ENCODE data around the gene TENT5C.

Gene TENT5C

DNA sequence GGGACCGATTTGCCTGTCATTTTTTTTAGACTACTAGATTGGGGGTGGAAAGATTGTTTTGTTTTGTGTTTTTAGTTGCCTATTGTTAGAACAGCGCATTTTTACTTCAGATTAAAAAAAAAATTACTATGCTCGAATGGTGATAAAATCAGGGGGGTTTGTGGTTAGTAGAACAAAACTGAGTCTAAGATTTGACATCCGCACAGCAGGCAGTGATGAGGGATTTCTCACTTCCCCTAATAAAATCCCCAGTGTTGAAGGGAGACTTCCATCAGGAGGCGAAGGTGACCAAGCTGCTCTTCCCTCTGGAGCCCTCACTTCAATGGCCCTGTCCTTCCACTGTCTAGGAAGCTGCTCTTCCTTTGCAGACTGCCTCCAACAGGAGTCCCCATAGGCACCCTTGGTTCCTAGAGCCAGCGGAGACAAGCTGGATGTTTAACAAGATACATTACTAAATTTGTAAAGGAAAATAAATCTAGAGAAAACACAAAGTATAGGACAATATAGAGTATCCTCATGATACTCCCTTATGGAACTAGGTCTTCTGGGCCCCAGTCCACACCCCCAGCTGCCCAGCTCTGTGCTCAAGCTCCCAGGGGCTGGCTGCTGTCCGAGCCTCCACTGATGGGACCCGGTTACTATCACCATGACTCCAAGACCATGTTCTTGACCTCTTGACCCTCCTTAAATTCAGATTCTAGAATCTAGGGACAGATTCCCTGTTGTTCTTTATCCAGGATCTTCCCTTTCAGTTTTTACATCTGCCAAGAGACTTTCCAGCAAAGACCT lies 31.0 kb downstream of the TENT5C start:
- no peak for DNase-seq

DNA sequence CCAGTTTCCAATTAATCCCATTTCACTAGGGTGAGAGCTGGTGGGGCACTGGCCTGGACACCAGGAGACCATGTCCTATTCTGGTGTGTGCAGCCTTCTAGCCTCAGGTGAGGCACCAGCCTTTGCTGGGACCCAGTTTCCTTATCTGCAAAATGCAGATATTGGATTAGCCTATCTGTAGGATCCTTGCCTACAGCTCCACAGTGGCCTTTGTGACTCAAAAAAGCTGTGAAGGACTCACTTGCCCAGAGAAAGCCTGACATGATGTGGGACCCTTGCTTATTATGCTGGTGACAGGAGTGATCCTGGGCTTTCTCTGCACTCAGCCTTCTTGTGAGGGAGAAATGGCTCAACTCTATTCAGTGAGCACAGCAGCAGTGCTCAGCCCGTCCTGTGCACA lies 32.3 kb downstream of the TENT5C start:
- DNase-seq, result no peak

DNA sequence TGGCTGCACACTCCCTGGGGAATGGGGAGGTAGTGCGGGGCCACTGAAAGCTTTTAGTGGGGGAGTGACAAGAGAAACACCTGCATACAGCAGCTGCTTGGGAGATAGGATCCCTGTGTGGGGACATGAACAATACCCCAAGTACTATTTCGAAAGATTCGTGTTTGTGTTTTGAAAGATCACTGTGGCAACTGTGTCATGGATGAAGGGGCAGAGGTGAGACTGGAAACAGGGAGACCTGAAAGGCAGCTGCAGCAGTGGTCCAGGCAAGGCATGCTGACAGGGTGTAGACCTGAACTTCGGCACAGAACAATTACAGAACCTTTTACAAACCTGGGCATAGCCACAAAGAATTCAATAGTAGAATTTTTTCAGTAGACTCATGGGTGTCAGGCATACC lies 32.9 kb downstream of the TENT5C start:
- DNase-seq, result no peak

DNA sequence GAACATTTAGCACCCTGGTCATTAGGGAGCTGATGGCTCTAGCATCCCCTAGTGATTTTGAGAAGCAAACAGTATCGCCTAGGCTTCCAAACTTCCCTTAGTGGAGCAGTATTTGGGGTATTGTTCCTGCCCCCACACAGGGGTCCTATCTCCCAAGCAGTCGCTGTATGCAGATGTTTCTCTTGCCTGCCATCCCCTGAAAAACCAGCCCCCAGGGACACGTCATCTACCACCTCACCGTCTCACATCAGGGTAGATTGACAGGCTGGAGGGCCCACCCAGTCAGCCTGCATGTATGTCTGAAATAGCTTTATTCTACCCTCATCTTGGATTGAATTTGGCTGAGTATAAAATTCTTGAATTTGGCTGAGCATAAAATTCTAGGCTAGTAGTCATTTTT lies 33.9 kb downstream of the TENT5C start:
- DNase-seq, result no peak

DNA sequence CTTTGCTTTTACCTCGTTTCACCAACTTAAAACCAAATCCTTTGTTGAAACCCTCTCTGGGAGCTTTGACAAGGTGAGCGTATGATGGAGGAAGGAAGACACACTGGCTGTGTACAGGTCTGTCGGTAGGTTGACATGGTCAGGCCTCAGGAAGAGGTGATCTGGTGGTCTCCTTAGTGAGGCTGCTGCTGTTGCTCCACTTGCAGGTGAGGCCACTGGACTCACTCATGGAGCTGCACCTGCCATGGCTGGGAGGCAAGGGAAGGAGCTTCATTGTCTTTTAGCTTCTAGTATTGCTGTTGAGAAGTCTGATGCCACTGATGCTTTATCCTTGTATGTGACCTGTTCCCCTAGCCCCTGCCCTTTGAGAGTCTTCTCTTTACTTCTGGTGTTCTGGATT lies 35.7 kb downstream of the TENT5C start:
- DNase-seq, result no peak

DNA sequence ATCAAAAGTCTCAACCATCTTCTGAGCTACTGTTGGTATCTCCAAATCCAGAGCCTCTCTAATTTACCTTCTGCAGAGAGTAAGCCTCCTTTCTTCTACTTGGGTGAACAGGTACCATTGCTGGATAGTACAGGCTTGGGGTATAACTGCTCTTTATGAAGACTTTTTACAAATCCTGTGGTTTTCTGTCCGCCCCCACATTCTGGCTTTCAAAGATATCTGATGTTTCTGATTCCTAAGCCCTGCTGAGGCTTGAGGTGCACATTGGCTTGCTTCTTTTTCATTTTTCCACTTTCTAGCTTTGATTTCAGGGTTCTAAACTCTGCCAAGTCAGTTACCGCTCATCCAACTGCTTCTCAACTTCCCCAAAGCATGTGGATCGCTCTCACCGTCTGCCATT lies 37.1 kb downstream of the TENT5C start:
- no peak for DNase-seq

DNA sequence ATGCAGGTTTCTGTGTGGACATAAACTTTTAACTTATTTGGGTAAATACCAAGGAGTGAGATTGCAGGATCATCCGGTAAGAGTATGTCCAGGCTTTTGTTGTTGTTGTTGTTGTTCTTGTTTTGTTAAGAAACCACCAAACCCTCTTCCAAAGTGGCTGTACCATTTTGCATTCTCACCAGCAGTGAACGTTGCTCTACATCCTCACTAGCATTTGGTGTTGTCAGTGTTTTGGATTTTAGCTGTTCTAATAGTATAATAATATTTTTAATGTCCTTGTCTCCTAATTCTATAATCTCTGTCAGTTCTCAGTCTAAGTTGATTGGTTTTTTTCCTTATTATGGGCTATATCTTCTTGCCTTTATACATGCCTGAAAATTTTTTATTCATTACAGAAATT lies 37.8 kb downstream of the TENT5C start:
- DNase-seq, result no peak

DNA sequence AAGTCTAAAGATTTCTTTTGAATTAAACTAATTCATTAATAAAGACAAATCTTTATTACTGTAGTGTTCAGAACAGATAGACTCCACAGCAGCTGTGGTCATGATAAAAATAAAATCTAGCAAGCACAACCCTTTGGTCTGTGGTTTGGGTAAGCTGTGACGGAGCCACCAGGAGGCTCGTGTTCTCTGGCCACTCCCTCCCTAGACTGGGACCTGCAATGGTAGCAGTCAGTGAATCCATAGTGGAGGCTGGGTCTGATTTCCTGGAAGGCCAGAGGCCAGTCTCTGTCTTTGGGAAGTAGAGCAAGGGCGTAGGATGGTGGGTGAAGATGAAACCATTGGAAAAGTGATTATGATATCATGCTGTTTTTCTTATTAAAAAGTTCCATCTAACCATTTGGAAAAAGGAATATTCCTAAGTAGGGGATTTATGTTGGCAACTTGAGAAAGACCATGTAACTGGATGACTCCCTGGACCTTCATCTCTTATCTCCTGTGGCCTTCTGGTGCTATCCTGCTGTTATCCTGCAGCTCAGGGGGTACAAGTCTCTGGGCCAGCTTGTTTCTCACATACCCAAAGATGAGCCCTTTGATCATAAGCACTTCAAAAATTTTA lies 39.0 kb downstream of the TENT5C start:
- DNase-seq, result no peak

DNA sequence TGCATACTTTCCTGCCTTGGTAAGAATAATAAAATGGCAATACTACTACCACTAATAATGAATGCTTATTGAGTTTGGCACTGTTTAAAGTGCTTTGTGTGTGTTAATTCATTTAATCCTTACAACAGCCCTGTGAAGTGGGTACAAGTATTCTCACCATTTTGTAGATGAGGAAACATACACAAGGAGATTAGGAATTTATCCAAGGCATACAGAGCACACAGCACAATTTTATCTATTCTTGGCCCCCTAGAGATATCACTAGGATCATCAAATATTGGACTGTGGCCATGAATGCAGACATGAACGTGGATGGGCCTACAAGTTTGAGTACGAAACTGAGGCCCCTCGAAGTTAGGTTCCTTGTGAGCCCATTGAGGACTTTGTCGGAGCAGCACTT lies 39.5 kb downstream of the TENT5C start:
- no peak for DNase-seq

DNA sequence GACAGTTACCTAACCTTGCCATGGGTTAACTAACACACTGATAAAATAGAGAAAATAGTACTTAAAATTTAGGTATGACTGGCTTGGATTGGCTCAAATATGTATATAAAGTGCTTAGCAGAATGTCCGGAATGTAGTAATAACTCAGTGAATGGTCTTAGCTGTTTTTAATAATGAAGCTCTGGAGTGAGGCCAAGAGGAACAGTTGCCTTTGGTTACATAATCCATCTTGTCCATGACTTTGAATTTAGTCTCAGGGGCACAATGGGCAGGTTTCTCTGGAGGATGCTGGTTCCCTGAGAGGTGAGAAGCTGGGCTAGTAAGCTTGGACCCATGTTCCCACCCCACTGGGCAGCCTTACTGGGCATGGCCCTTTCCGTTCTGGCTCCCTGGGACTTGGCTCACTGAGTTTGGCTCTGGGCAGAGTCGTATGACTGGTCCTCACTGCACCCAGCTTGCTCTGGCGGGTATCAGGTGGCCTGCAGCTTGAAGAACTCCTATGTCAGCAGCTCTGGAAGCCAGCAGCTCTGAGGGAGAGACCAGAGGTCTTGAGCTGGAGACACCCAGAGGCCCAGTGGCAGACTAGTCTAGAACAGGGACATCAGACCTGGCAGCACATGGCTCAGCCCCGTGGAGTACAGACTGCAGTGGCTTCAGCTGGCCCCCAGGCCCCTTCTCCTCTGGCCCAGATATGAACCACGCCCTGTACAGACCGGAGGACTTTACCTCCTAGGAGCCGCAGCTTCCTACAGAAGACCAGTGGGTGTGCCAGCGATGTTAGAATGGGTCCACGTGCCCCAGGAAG lies 40.4 kb downstream of the TENT5C start:
- DNase-seq, result no peak

DNA sequence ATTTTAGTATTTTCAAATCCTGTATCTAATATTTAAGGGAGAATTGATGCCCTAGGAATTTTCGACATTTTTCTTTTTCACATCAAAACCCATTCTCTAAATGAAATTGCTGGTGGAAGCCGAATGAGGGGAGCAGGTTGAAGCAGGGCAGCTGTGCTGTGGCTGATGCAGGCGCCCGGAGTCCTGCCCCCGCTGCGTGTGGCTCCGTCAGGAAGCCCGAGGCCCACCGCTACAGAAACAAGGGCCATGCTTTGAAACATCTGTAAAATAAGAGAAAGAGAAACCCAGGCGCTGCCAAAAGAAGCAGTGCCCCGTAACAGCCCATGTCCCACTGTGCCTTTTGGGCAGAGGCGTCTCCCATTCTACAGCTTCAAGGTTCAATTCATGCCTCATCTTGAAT lies 41.1 kb downstream of the TENT5C start:
- DNase-seq, result no peak

DNA sequence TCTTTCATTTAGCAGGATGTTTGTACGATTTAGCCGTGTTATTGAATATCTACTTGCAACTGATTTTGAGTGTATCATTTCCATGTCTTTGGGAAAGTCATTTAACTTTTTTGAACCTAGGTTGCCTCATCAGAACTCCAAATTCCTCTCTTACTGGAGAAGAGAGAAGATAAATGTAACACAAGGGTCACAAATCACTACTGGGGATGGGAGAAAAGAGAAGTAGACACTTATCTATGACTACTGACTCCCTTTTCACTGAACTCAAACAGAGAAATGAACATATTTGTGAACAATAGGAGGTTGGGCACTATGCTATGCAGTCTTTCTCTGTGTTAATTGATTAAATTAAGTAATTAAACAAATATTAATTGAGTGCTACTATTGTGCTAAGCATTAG lies 42.2 kb downstream of the TENT5C start:
- DNase-seq, result no peak

DNA sequence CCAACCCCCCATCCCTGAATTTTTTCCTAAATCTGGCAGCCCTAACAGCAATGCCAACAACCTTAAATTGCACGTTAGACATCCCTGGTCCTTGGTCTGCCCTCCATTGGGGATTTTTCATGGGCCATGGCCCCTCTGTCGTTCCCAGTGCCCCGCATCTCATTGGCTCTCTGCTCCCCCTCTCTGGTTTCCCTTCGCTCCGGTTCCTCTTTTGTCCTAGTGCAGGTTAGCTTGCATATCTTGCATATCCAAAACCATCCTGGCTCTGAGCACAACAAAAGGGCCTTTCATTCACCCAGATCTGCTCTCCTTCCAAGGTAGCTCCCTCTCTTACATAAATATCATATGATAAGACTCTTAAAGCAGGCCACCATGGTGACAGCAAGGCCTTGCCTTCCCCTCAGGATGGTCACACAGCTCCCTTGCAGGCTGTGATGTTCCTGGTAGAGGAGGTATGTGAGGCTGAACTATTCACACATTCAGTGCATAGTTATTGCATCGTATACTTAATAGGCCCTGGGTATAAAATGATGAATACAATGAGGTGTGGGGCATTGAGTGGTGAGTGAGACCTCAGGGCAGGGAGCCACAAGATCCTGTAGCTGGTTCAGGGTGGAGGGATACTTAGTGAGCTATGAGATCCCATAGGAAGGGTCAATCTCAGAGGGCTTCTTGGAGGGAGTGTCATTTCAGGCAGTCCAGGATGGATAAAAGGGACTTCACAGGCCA lies 45.2 kb downstream of the TENT5C start:
- DNase-seq, result no peak

DNA sequence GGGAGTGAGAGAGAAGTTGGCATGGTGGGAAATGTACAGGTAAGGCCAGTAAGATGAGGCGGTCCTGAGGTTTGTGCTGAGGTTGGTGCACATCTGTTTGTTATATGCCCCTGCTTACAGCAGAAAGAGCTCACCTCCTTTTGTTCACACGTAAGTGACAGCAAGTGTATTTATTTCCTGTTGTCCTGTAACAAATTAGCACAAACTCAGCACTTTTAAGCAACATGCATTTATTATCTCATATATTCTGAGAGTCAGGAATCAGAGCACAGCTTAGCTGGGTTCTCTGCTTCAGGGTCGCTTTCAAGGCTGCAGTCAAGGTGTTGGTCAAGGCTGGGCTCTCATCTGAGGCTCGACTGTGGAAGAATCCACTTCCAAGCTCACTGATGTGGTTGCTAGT lies 45.8 kb downstream of the TENT5C start:
- DNase-seq, result no peak

DNA sequence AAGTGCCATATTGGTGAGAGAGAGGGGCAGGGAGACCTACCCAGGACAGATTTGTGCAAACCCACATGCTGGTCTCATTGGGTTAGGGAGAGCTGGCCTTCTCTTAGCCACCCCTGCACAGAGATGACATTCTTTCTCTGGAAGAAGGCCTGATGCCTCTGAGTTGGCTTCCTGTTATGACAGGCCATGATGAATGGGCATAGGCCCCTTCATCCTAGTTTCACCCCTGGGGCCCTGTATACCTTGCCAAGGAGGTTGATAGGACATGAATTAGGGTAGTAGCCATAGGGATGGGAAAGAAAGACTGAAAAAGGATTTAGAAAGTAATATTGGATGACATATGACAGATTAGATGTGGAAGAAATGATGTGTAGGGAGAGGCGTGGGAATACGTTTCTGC lies 46.6 kb downstream of the TENT5C start:
- DNase-seq, result no peak

DNA sequence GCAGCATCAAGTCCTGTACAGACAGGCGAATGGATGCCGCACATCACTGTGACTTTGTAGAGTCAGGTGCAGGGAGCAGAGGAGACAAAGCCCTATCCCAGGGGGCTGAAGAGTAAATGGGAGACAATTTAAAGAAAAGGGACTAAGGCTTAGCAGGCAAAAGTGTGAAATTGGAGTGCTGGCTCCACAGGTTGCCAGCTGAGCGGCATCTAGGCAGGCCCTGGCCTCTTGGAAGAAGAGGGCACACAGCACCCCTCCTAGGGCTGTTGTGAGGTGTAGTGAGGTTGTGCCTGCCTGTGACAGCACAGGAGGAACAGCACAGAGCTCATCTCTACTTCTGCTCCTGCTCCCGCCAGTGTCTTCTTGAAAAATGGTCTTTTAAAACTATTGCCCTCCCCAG lies 47.3 kb downstream of the TENT5C start:
- DNase-seq, result no peak

DNA sequence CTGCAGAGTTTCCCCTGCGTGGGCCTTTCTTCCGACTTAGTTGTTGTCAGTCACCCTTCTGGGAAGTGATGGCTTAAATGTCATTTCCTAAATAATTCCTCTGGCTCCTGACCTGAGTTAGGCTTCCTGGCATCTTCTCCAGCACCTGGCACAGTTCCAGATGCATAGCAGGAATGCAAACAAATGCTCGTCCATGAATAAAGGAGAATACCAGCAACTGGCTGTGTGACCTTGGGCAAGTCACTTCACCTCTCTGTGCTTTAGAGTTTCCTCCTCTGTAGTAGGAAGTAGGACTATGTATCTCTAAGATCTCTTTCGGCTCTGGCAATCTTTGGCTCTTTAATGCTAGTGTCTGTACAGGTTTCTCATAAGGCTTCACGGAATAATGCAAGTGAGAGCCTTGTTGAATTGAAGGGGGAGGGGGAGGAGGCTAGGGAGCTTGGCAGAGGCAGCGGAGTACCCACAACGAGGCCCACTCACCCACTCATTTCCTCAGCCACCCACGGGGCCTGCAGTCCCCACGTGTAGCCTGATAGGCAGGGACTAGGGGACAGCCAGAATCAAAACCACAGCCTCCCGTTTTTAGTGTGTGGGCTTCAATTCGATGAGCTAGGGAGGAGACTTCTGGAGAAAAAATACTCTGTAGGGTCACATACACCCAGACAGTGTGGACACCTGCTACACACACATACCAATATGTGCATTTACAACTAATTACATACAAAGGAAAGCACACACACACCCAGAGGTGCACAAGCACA lies 48.1 kb downstream of the TENT5C start:
- DNase-seq, result no peak

DNA sequence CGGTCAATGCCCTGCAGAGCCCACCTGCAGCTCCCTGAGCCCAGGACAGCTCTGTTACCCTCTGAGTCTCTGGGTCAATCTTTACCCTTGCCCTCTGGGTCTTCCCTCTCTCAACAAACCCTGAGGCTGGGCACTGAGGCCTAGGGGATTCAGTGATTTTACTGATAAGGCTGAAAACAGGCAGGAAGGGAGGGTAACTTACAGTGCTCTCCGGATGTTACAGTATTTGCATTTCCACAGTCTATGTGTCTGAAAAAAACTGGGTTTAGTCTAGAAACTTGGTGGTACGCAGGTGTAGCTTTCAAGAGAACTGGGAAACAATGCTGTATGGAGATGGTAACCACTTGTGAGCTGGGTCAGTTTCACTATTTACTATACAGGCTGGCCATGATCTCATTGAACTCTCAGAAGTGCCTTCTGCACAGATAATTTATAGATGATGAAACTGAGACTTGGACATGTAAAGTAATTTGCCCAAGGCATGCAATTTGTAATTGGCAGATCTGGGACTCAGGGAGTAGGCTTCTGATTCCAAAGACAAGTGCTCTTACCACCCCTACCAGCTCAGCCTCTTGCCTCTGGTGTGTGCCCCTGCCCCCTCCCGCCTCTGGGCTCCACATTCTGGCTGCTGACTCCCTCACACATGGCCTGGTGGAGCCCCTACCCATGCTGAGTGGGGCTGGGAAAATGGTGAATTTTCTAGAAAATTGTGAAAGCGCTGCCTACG lies 48.8 kb downstream of the TENT5C start:
- no peak for DNase-seq

DNA sequence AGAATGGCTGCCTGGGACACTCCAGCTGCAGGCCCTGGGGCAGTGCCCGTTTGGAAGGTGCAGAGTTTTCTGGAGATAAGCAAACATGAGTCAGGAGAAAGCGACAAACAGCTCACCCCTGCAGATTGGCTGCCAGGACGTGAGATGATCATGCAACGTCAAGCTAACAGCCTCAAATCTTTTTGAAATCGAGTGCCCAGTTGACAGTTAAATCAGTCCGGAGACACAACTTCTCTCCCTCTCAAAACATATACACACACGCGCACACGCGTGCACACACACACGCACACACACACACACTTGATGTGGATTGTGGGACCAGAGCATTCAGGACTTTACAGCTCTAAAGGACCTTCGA lies 49.4 kb downstream of the TENT5C start:
- DNase-seq, result no peak

DNA sequence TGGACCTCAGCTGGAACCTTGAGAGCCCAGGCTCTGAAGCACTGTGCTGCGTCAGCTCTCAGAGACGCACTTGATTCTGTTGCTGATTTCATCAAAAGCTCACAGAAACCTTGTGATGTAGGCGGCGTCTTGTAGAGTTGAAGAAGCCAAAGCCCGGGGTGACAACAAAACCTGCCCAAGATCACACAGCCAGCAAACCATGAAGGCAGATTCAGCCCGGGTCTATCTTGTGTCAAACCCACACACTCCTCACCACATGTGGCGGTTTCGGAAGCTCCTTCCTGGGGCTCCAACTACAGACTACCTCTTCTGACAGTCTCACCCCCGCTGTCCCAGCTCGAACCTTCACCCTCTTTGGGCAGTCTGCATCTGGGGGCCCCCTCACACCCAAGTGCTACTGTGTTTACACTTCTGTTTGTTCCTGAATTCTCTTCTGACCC lies 50.4 kb downstream of the TENT5C start:
- no peak for DNase-seq

DNA sequence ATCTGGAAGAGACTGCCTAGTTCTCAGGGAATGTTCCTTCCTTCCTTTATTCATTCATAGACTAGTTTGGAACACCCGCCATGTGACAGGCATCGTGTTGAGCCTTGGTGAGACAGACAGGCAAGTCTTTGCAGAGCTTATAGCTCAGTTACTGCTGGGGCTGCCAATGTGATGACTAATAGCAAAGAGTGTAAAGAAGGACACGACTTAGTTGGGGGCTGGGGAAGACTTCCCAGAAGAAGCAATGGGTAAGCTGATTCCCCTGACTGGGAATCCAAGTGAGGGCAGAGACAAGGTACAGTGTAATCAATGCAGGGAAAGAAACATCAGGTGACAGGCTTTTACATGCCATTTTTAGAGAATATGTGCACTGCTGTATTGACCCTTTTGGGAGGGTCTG lies 51.2 kb downstream of the TENT5C start:
- DNase-seq, result no peak
